Esophagus squamous epithelium (tissue), 5 donors: ENCODE measurements around the gene SRGAP2B. TPM values are rescaled to one million over a fixed set of nuclear protein-coding genes. Genes with fewer than 3 reads are reported as not detected.
"Not testable (repeated sequence)": the region's sequence is repeated elsewhere in the genome, so short reads cannot be mapped to it uniquely, and the experiment has no call there.

Source experiments
- DNase-seq: peaks from one replicate; lab custom pipeline; 2025; lab: John Stamatoyannopoulos, UW
- H3K27ac ChIP-seq, 4 donors: fragments of 200-600 bp; sonication (generic); one replicate each; pipeline ENCODE4 v1.5.1; 2016 to 2019; ENCODE audit warnings: mild to moderate bottlenecking in 1 of 4
- H3K27me3 ChIP-seq, 4 donors: fragments of 200-600 bp; sonication (generic); 1 replicate in 3 of 4; 2 replicates in 1 of 4; pipeline versions ENCODE4 v1.5.1 to v1.6.0; 2017 to 2021; ENCODE audit warnings: antibody characterized with exemption in 1 of 4
- H3K36me3 ChIP-seq, 3 donors: fragments of 200-600 bp; sonication (generic); one replicate each; pipeline ENCODE4 v1.5.1; 2016 to 2019
- H3K4me1 ChIP-seq, 3 donors: fragments of 200-600 bp; sonication (generic); one replicate each; pipeline ENCODE4 v1.5.1; 2017 to 2019
- H3K4me3 ChIP-seq, 4 donors: fragments of 200-600 bp; sonication (generic); 1 replicate in 3 of 4; 2 replicates in 1 of 4; pipeline ENCODE4 v1.5.1; 2016 to 2019; ENCODE audit warnings: mild to moderate bottlenecking in 2 of 4, moderate library complexity in 1 of 4
- H3K9me3 ChIP-seq, 3 donors: fragments of 200-600 bp; sonication (generic); one replicate each; pipeline ENCODE4 v1.5.1; 2016 to 2019
- WGBS, 2 donors: methylation state at CpG; one replicate each; pipeline ENCODE4 v1.1.5; 2018; 5-methylcytosine and 5-hydroxymethylcytosine counted together
- intact Hi-C: fragments of 100-400 bp; cut with DNase I; formaldehyde crosslinking; loops from one replicate; pipeline ENCODE4 v1.15.0; 2022
- total RNA-seq, 4 donors: library from RNA; depleted of rRNA; stranded (reverse); fragments of >200 nt; gene quantifications; one replicate each; pipeline ENCODE4 v1.1.0, GENCODE V29; 2016
- donor health status: DM: yes; HTN: yes; CAD: no.

The SRGAP2B gene
- total RNA-seq, 4 donors from 2014 or later, result 9.1 to 13.7 (median 12.9) TPM

DNA sequence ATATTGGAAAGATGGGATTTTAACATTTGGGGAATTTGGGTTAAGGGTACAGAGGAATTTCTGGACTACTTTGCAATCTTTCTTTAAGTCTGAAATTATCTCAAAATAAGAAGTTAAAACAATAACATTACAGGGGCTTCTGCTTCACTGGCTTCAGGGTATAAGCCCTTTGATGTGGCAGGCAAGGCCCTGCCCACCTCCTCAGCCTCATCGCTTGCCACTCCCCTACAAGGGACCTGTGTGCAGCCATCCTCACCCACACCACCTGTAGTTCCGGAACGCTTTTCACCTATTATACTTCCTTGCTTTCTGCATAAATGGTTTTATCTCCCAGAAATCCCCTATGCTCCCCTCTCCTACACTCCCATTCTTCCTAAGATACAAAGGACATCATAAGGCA is 159.8 kb downstream of the SRGAP2B start:
- DNase-seq, H3K4me1 ChIP-seq, H3K4me3 ChIP-seq, H3K27me3 ChIP-seq, H3K36me3 ChIP-seq, H3K9me3 ChIP-seq, intact Hi-C loops, H3K27ac ChIP-seq: not testable (repeated sequence)
- no CpG with 5 or more reads among the region's 3 CpGs for WGBS, 2 donors

DNA sequence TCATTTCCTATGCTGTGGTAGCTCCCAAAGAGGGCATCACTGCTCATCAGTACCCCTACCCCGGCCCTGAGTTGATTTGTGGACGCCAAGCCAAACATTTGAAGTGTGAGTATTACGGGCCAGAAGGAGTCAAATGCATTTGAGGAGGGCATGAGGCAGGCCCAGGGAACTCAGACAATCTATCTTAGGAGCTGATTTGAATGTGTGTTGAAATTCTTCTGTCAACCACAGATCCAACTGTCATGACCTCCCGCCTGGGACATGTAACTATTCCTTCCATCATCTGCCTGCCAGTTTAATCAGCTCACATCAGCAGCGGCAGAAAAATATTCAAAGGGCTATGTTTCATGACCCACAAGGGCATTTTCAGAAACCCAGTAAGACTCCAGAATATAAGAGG is 162.1 kb downstream of the SRGAP2B start:
- H3K27me3 ChIP-seq, H3K27ac ChIP-seq, H3K4me1 ChIP-seq, H3K36me3 ChIP-seq, H3K9me3 ChIP-seq, H3K4me3 ChIP-seq, DNase-seq, intact Hi-C loops: not testable (repeated sequence)
- WGBS, 2 donors, result no CpG with 5 or more reads among the region's 5 CpGs

DNA sequence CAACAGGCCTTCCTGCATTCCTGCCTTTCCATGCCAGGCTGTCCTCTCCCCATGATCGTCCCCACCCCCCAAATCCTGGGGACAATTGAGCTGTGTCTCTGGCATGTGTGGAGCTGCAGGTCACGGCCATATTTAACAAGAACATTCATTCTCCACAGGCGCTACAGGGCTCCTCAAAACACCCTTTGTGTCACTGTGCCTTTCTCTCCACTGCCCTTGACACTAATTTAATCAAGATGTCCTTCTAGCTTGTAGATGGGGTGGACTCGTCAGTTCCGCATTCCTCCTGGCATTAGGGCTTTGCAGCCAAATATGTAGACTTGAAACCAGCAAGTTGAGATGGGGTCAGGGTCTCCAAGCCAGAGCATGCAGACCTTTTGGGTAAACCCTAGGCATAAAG is 163.0 kb downstream of the SRGAP2B start:
- no CpG with 5 or more reads among the region's 5 CpGs for WGBS, 2 donors
- H3K9me3 ChIP-seq, H3K4me3 ChIP-seq, DNase-seq, intact Hi-C loops, H3K27me3 ChIP-seq, H3K36me3 ChIP-seq, H3K27ac ChIP-seq, H3K4me1 ChIP-seq: not testable (repeated sequence)

DNA sequence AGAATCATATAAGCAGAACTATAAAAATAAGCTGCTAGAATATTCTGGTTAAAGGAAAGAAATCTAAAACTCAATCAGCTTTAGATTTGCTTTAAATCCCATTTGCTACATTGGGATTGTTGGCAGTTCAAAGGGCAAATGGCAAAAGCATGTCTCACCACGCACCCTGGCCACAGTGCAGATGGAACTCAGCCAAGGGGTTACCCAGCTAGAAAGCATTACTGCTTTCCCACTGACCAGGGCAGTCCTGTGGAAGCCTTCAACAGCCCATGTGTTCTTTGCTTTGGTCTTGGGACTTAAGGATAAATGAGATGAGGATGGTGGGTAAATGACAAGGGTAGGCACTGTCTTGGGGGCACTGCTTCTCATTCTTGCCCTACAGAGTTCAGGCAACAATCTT is 163.6 kb downstream of the SRGAP2B start:
- intact Hi-C loops, H3K27me3 ChIP-seq, DNase-seq, H3K4me3 ChIP-seq, H3K36me3 ChIP-seq, H3K4me1 ChIP-seq, H3K9me3 ChIP-seq, H3K27ac ChIP-seq: not testable (repeated sequence)
- WGBS, 2 donors, result 50 to 78% methylated on average over 1 of the region's 1 CpG

GRCh38 chr1:144930085-144930777 is 164.9 kb downstream of the SRGAP2B start:
- DNase-seq, H3K36me3 ChIP-seq: not testable (repeated sequence)

GRCh38 chr1:144927292-144927691 is 167.8 kb downstream of the SRGAP2B start:
- H3K4me3 ChIP-seq, H3K27ac ChIP-seq, H3K27me3 ChIP-seq, H3K36me3 ChIP-seq, H3K9me3 ChIP-seq, DNase-seq, intact Hi-C loops, H3K4me1 ChIP-seq: not testable (repeated sequence)
- 71 to 86% methylated on average over 1 of the region's 1 CpG for WGBS, 2 donors

More at GRCh38 chr1:144930085-144930777, 164.9 kb downstream of the SRGAP2B start:
- H3K4me3 ChIP-seq, H3K4me1 ChIP-seq, intact Hi-C loops, H3K27ac ChIP-seq, H3K9me3 ChIP-seq, H3K27me3 ChIP-seq: not testable (repeated sequence)
- 83 to 86% methylated on average over 1 to 3 of the region's 6 CpGs for WGBS, 2 donors

DNA sequence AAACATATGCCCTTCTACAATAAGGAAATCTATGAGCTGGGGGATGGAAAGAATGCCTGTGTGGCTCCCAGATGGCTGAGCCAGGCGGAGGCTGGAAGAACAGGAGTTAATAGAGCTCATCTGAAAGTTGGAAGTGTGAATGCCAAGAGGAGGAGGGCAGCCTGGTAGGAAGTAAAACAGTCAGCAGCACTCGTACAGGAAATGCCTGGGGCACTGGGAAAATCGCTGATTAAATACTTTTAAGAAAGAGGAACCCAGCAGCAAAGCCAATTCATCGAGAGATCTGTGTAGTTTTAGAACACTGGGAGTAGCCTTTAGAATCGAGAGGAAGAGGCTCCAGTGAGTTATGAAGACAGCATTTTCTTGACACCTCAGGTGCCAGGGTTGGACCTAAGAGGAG is 171.5 kb downstream of the SRGAP2B start:
- H3K4me1 ChIP-seq, H3K4me3 ChIP-seq, intact Hi-C loops, H3K27ac ChIP-seq, H3K27me3 ChIP-seq, DNase-seq, H3K36me3 ChIP-seq, H3K9me3 ChIP-seq: not testable (repeated sequence)
- no CpG with 5 or more reads among the region's 5 CpGs for WGBS, 2 donors

DNA sequence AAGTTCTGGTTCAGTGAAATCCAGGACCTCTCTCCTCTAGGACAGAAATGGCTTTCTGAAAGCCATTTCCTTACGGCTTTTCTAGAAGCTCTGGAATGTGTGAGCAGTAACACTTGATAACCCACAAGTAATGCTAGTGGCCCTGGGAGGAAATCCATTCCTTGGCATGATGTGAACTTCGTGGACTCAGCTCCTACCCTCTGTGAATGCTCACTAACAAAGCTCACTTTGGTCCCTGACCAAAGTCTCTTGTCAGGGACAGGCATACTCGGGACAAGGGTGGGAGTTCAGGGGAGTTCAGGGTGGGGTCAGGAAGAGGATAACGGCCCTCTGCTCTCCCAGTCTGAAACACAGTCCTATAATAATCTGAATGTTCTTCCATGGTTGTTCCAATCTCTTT is 172.3 kb downstream of the SRGAP2B start:
- H3K4me1 ChIP-seq, H3K27me3 ChIP-seq, intact Hi-C loops, H3K27ac ChIP-seq, H3K9me3 ChIP-seq, DNase-seq, H3K4me3 ChIP-seq, H3K36me3 ChIP-seq: not testable (repeated sequence)
- WGBS, 2 donors, result 40 to 83% methylated on average over 1 of the region's 4 CpGs

- intact Hi-C loops, H3K4me3 ChIP-seq, H3K4me1 ChIP-seq, H3K9me3 ChIP-seq, H3K27me3 ChIP-seq, DNase-seq, H3K27ac ChIP-seq, H3K36me3 ChIP-seq: not testable (repeated sequence)
These were observed 176.0 kb downstream of the SRGAP2B start for GRCh38 chr1:144919106-144919505.

GRCh38 chr1:144918027-144918603 is 177.0 kb downstream of the SRGAP2B start:
- DNase-seq, H3K27me3 ChIP-seq, H3K27ac ChIP-seq, H3K4me3 ChIP-seq, H3K4me1 ChIP-seq, intact Hi-C loops, H3K36me3 ChIP-seq, H3K9me3 ChIP-seq: not testable (repeated sequence)
- 33 to 61% methylated on average over 1 of the region's 3 CpGs for WGBS, 2 donors

DNA sequence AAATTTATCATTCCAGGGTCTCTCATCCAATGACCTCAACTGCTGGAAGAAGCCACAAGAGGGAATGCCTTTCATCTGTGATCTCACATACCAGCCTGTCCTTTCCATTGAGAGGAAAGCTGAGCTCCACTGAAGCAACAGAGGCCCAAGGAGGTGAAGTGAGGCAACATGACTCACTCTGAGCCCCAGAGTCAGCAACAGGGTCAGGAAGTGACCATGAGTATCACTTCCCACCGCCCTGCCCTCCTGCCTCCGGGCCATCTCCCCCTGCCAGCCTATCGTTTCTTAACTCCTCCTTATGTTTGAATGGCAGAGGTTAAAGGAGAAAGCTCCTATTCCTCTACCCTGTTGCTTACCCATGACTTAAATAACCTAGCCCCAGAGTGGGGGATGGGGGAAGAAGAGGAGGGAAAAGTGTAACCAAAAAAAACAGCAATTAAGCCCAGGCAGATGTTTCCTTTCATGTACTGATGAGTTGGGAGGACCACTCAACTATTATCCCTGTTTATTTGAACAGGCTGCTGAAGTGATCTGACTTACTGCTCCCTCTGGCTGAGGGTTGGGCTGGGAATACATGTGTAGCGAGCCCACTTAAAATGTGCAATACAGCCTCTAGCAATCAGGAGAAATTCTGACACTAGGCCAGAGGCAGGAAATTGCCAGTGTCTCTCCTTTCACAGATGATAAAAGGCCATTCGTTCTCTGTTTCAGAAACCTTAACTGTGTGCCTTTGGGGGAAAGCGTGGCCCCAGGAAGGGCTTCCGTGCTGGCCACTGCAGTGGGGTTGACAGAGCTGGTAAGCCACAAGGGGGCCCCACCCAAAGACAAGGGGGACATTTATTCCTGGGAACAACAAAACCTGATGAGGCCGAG is 177.7 kb downstream of the SRGAP2B start:
- H3K36me3 ChIP-seq, H3K4me3 ChIP-seq, DNase-seq, intact Hi-C loops, H3K9me3 ChIP-seq, H3K27ac ChIP-seq, H3K27me3 ChIP-seq, H3K4me1 ChIP-seq: not testable (repeated sequence)
- WGBS, 2 donors, result no CpG with 5 or more reads among the region's 8 CpGs

GRCh38 chr1:144913977-144914734 is 181.0 kb downstream of the SRGAP2B start:
- WGBS, 2 donors, result no CpG with 5 or more reads among the region's 12 CpGs
- H3K4me1 ChIP-seq, H3K36me3 ChIP-seq, H3K9me3 ChIP-seq, intact Hi-C loops, H3K27ac ChIP-seq, DNase-seq, H3K27me3 ChIP-seq, H3K4me3 ChIP-seq: not testable (repeated sequence)
